Endothelial cell of hepatic sinusoid (primary cell): ENCODE data around the gene ANKLE2.
"Not testable (repeated sequence)": the region's sequence is repeated elsewhere in the genome, so short reads cannot be mapped to it uniquely, and the experiment has no call there.

ENCODE experiments used
- in situ Hi-C: cut with HindIII; loops from 2 replicates; pipeline ENCODE4 v1.10.0; 2017; ENCODE audit warnings: low sequenced_read_pairs

The ANKLE2 gene

GRCh38 chr12:132777614-132778013, 16.0 kb upstream of the ANKLE2 start:
- in situ Hi-C loops, result no loop called here

- in situ Hi-C loops, result no loop called here
Observed at GRCh38 chr12:132776816-132777568, 15.4 kb upstream of the ANKLE2 start.

GRCh38 chr12:132776230-132776625, 14.6 kb upstream of the ANKLE2 start:
- in situ Hi-C loops, result not testable (repeated sequence)

- in situ Hi-C loops, result no loop called here
Observed at GRCh38 chr12:132775502-132776229, 14.0 kb upstream of the ANKLE2 start.

GRCh38 chr12:132774646-132775275, 13.1 kb upstream of the ANKLE2 start:
- in situ Hi-C loops, result no loop called here

- in situ Hi-C loops, result no loop called here
Observed at GRCh38 chr12:132774159-132774558, 12.5 kb upstream of the ANKLE2 start.

- in situ Hi-C loops, result no loop called here
Observed at GRCh38 chr12:132773077-132773955, 11.7 kb upstream of the ANKLE2 start.

GRCh38 chr12:132772606-132773005, 11.0 kb upstream of the ANKLE2 start:
- in situ Hi-C loops, result no loop called here

- in situ Hi-C loops, result no loop called here
Observed at GRCh38 chr12:132771126-132771838, 9.7 kb upstream of the ANKLE2 start.

GRCh38 chr12:132766380-132767085, 4.9 kb upstream of the ANKLE2 start:
- in situ Hi-C loops, result no loop called here

GRCh38 chr12:132765361-132765760, 3.7 kb upstream of the ANKLE2 start:
- in situ Hi-C loops, result no loop called here

- in situ Hi-C loops, result no loop called here
Observed at GRCh38 chr12:132764231-132764630, 2.6 kb upstream of the ANKLE2 start.

- in situ Hi-C loops, result no loop called here
Observed at GRCh38 chr12:132761921-132762583, 420 bp upstream of the ANKLE2 start.

GRCh38 chr12:132759359-132759758, 2.3 kb downstream of the ANKLE2 start:
- in situ Hi-C loops, result no loop called here

GRCh38 chr12:132758825-132759224, 2.8 kb downstream of the ANKLE2 start:
- in situ Hi-C loops, result not testable (repeated sequence)

- in situ Hi-C loops, result no loop called here
Observed at GRCh38 chr12:132754160-132754932, 7.3 kb downstream of the ANKLE2 start.

GRCh38 chr12:132753670-132754069, 8.0 kb downstream of the ANKLE2 start:
- in situ Hi-C loops, result not testable (repeated sequence)

GRCh38 chr12:132748319-132748718, 13.3 kb downstream of the ANKLE2 start:
- in situ Hi-C loops, result no loop called here
